Glomerular visceral epithelial cell (primary cell): Measurements from ENCODE around the gene POLR2E.

Source experiments
- DNase-seq: peaks from one replicate; pipeline ENCODE4 v3.0.0-alpha.2; 2016; ENCODE audit errors: extremely low spot score

Gene POLR2E

DNA sequence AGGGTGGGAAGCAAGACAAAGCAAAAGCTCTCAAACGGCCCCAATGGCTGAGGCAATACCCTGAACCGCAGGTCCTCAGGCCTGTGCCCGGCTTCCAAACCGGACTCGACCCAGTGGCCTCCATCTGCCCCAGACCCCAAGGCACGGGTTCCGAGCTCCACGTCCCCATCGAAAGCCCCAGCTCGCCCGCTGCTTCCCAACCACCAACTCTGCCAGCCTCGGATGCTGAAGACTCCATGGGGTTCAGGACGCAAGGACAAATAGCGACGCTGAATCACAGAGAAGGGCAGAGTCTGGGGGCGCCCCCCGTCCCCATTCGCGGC lies 559 bp downstream of the POLR2E start:
- DNase-seq = no peak

DNA sequence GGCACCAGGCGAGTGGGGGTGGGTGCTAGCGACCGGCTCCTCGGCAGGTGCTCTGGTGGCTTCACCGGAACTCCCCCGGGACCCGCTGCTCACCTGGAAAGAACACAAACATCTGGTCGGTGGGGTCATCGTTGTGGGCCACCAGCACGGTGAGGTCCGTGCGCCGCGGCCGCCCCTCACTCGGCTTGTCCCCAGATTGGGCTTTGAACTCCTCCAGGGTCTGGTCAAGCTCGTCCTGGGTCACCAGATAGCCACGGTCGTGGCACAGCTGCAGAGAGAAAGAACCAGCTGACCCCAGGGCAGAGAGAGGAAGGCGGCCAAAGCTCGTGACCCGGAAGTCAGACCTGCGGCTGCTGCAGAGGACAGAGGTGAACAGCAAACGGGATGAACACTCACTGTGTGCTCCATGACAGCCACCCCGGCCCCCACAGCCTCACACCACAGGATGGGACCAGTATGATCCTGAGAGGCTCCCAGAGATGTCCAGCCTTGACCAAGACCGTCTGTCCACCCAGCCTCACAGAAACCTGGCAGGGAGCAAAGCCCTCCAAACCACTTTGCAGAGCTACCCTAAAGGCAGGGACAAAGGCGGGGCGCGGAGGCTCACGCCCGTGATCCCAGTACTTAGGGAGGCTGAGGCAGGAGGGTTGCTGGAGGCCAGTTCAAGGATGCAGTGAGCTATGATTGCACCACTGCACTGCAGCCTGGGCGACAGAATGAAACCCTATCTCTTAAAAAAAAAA lies 1.2 kb downstream of the POLR2E start:
- no peak for DNase-seq

DNA sequence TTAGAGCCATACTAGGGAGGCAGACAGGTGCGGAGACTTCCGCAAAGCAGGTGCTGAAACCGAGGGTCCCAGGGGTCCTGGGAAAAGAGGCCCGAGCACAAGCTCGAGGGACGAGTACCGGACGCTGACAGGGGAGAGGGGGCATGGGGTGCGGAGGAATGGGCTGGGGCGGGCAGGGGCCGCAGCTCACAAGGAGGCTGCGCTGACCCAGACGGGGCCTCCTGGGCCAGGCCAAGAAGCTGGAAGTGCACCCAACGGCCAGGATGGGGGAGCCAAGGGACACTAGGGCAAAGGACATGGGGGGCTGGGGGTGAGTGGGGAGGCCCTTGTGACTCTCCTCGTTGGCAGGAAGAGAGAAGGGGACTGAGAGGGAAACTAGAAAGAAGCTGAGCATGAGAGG lies 1.8 kb downstream of the POLR2E start:
- DNase-seq = no peak

- no peak for DNase-seq
Observed at GRCh38 chr19:1091544-1092175, 3.5 kb downstream of the POLR2E start.

GRCh38 chr19:1090731-1091543 lies 4.2 kb downstream of the POLR2E start:
- DNase-seq = no peak

GRCh38 chr19:1089891-1090290 lies 5.3 kb downstream of the POLR2E start:
- no peak for DNase-seq

GRCh38 chr19:1089126-1089771 lies 5.9 kb downstream of the POLR2E start:
- no peak for DNase-seq

GRCh38 chr19:1088416-1089010 lies 6.7 kb downstream of the POLR2E start:
- no peak for DNase-seq

DNA sequence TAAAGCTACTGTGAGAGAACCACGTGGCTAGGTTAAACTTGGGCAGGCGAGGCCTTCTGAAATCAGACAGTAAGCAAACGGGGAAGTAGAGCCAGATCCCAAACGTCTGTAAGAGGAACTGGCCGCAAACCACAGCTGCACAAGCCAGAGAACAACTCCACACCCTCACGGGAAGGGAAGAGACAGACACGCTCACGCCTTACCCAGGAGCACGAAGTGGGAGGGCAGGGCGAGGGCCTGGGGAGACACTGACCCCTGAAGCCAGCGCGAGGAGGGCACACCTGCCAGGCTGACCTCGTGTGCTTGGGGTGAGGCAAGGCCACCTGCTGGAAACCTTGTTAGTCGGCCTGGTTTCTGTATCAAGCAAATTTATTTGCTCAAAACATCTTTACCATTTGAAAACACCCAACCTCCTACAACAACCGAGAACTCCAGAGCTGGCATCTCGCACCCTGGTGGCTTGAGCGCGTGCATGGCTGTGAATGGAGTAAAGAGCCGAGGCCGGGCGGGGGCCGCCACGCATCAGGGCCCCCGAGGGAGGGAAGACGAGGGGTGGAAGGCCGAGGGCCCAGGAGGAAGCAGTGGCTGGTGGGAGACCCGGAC lies 7.3 kb downstream of the POLR2E start:
- no peak for DNase-seq

DNA sequence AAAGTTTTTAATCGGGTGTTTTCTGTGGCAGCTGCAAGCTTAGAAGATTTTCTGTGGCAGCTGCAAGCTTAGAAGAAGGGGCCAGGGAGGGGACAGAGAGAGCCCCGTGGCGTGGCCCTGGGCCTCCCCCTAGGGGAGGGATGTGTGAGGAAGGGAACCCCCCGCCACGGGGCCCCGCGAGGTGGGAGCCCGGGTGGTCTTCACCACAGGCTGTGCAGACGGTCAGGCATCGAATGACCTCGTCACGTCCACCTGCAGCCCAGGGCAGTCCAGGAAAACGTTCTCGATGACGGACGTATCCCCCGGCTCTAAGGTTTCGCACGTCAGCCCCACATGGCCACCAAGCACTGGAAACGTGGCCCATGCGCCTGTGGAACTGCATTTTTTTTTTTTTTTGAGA lies 8.6 kb downstream of the POLR2E start:
- DNase-seq = no peak

- no peak for DNase-seq
Observed at GRCh38 chr19:1085676-1086442, 9.3 kb downstream of the POLR2E start.

DNA sequence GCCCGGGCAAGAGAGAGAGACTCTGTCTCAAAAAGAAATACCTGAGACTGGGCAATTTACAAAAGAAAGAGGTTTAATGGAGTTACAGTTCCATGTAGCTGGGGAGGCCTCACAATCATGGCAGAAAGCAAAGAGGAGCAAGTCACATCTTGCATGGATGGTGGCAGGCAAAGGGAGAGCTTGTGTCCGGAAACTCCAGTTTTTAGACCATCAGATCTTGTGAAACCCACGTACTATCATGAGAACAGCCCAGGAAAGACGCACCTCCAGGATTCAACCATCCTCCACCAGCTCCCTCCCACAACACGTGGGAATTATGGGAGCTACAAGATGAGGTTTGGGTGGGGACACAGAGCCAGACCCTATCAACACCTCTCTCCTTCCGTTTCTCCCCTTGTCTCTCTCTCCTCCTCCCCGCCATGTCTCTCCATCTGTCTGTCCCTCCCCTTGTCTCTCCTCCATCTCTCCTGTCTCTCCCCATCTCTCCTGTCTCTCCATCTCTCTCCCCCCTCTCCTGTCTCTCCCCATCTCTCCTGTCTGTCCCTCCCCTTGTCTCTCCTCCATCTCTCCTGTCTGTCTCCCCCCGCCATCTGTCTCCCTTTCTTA lies 10.0 kb downstream of the POLR2E start:
- no peak for DNase-seq

- peak; percentile 68 for DNase-seq
Observed at GRCh38 chr19:1084024-1084868, 10.9 kb downstream of the POLR2E start.

DNA sequence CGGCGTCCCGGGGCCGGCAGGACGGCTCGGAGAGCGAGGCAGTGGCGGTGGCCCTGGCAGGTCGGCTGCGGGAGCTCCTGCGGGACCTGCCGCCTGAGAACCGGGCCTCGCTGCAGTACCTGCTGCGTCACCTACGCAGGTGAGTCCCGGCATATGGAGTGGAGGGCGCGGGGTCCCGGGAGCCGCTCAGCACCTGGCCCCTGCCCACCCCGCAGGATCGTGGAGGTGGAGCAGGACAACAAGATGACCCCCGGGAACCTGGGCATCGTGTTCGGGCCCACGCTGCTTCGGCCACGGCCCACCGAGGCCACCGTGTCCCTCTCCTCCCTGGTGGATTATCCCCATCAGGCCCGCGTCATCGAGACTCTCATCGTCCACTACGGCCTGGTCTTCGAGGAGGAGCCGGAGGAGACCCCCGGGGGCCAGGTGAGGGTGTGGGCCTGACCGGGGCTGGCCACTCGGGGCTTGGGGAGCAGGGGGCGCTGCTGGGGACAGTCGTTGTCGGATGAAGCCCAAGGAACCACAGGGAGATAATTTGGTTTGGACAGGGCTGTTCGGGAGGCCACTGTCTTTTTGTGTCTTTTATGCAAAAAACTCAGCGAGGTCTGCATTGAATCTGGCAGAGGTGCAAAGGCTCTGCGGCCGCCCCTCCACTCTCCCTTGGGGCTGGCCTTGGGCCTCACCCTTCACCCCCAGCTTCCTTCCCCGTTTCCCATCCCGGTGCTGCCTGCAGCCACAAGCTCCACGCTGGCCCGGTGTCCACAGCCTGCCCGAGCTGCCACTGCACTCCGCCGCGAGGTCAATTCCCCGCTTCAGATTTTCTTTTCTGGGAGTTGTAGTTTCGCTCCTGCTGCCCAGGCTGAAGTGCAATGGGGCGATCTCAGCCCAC lies 12.0 kb downstream of the POLR2E start:
- no peak for DNase-seq

- no peak for DNase-seq
Observed at GRCh38 chr19:1082165-1082927, 12.8 kb downstream of the POLR2E start.

DNA sequence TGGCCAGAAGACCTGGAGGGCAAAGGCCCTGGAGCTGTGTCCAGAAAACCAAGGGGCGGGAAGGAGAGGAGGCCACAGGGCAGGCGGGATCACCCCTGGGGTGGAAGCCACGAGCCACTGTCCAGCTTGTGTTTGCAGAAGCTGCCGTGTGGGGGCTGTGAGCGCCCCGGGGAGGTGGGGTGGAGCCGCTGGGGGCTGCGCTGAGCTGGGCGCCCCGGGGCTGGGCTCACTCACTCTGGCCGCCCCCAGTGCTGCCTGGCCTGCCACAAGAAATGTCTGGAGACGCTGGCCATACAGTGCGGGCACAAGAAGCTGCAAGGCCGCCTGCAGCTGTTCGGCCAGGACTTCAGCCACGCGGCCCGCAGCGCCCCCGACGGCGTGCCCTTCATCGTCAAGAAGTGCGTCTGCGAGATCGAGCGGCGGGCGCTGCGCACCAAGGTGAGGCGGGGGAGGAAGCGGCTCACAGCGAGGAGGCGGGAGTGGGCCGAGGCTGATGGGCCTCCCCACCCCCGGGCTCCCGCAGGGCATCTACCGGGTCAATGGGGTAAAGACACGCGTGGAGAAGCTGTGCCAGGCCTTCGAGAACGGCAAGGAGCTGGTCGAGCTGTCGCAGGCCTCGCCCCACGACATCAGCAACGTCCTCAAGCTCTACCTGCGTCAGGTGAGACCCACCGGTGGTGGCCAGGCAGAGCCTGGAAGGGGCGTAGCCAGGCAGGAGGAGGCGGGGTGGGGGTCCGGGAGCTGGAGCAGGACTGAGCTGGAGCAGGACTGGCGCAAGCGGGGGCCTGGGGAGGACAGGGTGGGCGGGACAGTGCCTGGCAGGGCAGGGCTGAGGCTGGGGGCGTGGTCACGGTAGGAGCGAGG lies 13.6 kb downstream of the POLR2E start:
- DNase-seq = no peak
